Natural killer cell treated with Interleukin-12 subunit alpha and Interleukin-12 subunit beta and Interleukin-15 and Interleukin-18, amount 100 ng/mL, for 72 hours (primary cell): ENCODE measurements around the gene VIP. TPM values are rescaled to one million over a fixed set of nuclear protein-coding genes. Genes with fewer than 3 reads are reported as not detected.

Experiments used
- ATAC-seq, 2 donors: fragments of 150-1000 bp; cut with Tn5 transposase in 1 of 2; sonication (Bioruptor Pico), chemical (Tn5 transposase) in 1 of 2; 2 replicates each; pipeline ENCODE4 v1.10.0; 2021
- DNase-seq: peaks from one replicate; pipeline ENCODE4 v3.0.0; 2022; ENCODE audit warnings: low spot score
- H3K27ac Mint-ChIP-seq, 2 donors: 1 replicate in 1 of 2; 2 replicates in 1 of 2; pipeline ENCODE4 v1.8.0; 2022; ENCODE audit warnings: mixed read lengths in 2 of 2, mild to moderate bottlenecking in 1 of 2, moderate library complexity in 1 of 2
- H3K27me3 Mint-ChIP-seq, 2 donors: 1 replicate in 1 of 2; 2 replicates in 1 of 2; pipeline ENCODE4 v1.8.0; 2022; ENCODE audit warnings: mixed read lengths in 2 of 2
- H3K36me3 Mint-ChIP-seq: one replicate; pipeline ENCODE4 v1.8.0; 2022; ENCODE audit warnings: mixed read lengths
- H3K4me1 Mint-ChIP-seq, 2 donors: 1 replicate in 1 of 2; 2 replicates in 1 of 2; pipeline ENCODE4 v1.8.0; 2022; ENCODE audit warnings: low read depth in 2 of 2, mixed read lengths in 2 of 2, mild to moderate bottlenecking in 1 of 2
- H3K4me3 Mint-ChIP-seq: one replicate; pipeline ENCODE4 v1.8.0; 2022; ENCODE audit warnings: mixed read lengths
- H3K9me3 Mint-ChIP-seq: 2 replicates; pipeline ENCODE4 v1.8.0; 2022; ENCODE audit warnings: mixed read lengths
- total RNA-seq, 2 donors: library from RNA; stranded (reverse); gene quantifications; one replicate each; pipeline ENCODE4 v1.2.3, GENCODE V29; 2022

The VIP gene
- total RNA-seq, 2 donors from 2014 or later = not detected

DNA sequence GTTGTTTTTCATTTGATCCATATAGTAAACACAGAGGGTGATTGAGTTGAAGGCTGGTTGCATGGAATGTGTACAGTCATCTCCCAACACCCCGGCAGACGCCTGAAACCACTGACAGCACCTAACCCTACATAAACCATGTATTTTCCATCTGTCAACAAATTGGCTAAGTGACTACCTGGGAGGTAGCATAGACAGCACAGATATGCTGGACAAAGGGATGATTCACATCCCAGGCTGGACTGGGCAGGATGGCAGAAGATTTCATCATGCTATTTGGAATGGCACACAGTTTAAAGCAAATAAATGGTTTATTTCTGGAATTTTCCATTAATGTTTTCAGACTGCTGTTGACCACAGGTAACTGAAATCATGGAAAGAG lies 4.4 kb upstream of the VIP start:
- peaks cover 12 to 20% of the 10 kb centered on the region in 2 donors for H3K27me3 Mint-ChIP-seq
- no peaks in the 10 kb centered on the region for H3K36me3 Mint-ChIP-seq
- peaks cover 0 to 3% of the 10 kb centered on the region in 2 donors for H3K4me1 Mint-ChIP-seq
- no peak overlapping the region for H3K27ac Mint-ChIP-seq
- no peaks in the 10 kb centered on the region for H3K9me3 Mint-ChIP-seq
- no peak for ATAC-seq
- DNase-seq = no peak
- no peak overlapping the region for H3K4me3 Mint-ChIP-seq

DNA sequence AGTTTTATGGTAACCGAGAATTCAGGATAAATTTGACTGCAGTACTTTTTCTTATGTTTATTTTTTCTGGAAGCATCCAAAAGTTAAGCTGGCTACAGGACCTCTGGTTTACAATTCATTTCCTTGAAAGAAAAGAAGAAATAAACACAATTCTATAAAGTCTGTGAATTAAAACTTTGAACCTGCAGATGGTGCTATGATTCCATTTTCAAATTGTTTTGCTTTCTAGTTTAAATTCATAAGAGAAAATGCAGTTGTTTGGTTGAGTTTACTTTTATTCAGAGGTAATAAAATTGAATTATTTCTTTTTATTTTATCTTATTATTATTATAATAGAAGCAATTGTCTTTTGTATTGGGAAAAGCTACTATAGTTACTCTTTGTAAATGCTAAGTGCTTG lies 1.8 kb upstream of the VIP start:
- H3K27me3 Mint-ChIP-seq = peaks cover 6 to 18% of the 10 kb centered on the region in 2 donors
- no peaks in the 10 kb centered on the region for H3K9me3 Mint-ChIP-seq
- DNase-seq = no peak
- H3K4me1 Mint-ChIP-seq = no peaks in the 10 kb centered on the region
- no peak overlapping the region for H3K4me3 Mint-ChIP-seq
- H3K27ac Mint-ChIP-seq = no peak overlapping the region
- H3K36me3 Mint-ChIP-seq = no peaks in the 10 kb centered on the region
- no peak for ATAC-seq

- peaks cover 8 to 18% of the 10 kb centered on the region in 2 donors for H3K27me3 Mint-ChIP-seq
- no peaks in the 10 kb centered on the region for H3K9me3 Mint-ChIP-seq
- no peaks in the 10 kb centered on the region for H3K36me3 Mint-ChIP-seq
- DNase-seq (no peak), ATAC-seq (no peak)
- H3K4me1 Mint-ChIP-seq = no peaks in the 10 kb centered on the region
- no peak overlapping the region for H3K27ac Mint-ChIP-seq
- H3K4me3 Mint-ChIP-seq = no peak overlapping the region
Measured at GRCh38 chr6:152749336-152749735, 1.3 kb upstream of the VIP start.

- no peaks in the 10 kb centered on the region for H3K36me3 Mint-ChIP-seq
- H3K27me3 Mint-ChIP-seq = peaks cover 9 to 14% of the 10 kb centered on the region in 2 donors
- no peak for ATAC-seq
- no peaks in the 10 kb centered on the region for H3K4me1 Mint-ChIP-seq
- H3K4me3 Mint-ChIP-seq = no peak overlapping the region
- no peak overlapping the region for H3K27ac Mint-ChIP-seq
- DNase-seq = no peak
- H3K9me3 Mint-ChIP-seq = no peaks in the 10 kb centered on the region
Measured at GRCh38 chr6:152765331-152765730, 14.7 kb downstream of the VIP start.

GRCh38 chr6:152769159-152769558 lies 18.6 kb downstream of the VIP start:
- DNase-seq (no peak), ATAC-seq (no peak)
- Mint-ChIP-seq H3K27ac (no peak overlapping the region), H3K36me3 (no peaks in the 10 kb centered on the region), H3K4me3 (no peak overlapping the region), H3K9me3 (no peaks in the 10 kb centered on the region), H3K4me1 (no peaks in the 10 kb centered on the region), H3K27me3 (peaks cover 12 to 18% of the 10 kb centered on the region in 2 donors)

- no peaks in the 10 kb centered on the region for H3K9me3 Mint-ChIP-seq
- no peak overlapping the region for H3K27ac Mint-ChIP-seq
- H3K4me3 Mint-ChIP-seq = no peak overlapping the region
- ATAC-seq (no peak), DNase-seq (no peak)
- H3K36me3 Mint-ChIP-seq = no peaks in the 10 kb centered on the region
- H3K4me1 Mint-ChIP-seq = no peaks in the 10 kb centered on the region
- peaks cover 15 to 22% of the 10 kb centered on the region in 2 donors for H3K27me3 Mint-ChIP-seq
Measured at GRCh38 chr6:152769993-152770392, 19.4 kb downstream of the VIP start.

DNA sequence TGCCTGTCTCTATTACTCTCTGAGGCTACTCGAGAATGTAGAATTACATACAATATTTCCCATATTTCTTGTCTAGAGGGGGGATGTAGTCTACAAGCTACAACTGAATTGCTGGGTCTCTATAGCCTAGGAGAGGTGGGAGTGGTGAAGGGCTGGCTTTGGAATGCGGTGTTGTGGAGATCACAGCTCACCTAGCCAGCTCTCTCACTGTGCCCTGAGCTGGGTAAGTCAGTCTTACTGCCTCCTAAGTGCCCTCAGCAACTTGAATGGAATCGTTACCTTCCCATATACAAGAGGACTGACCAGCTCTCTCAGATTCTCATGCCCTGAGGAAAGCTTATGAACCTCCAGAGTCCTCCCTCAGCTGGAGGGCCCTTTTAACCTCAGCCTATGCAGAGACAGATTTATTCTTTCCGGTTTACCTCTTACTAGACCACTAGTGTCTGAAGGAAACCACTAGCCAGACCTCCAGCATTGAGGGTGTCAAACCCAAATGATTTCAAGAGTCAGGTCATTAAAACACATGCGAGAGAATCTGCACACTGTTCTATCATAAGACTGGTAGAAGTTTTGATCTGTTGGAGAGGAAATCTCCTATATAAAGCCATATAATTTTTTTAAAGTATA lies 20.6 kb downstream of the VIP start:
- peaks cover 15 to 31% of the 10 kb centered on the region in 2 donors for H3K27me3 Mint-ChIP-seq
- peak in 1 of 2 donors; percentile 33 for ATAC-seq
- H3K36me3 Mint-ChIP-seq = no peaks in the 10 kb centered on the region
- DNase-seq = no peak
- no peak overlapping the region for H3K27ac Mint-ChIP-seq
- no peak overlapping the region for H3K4me3 Mint-ChIP-seq
- no peaks in the 10 kb centered on the region for H3K4me1 Mint-ChIP-seq
- H3K9me3 Mint-ChIP-seq = no peaks in the 10 kb centered on the region

- H3K27me3 Mint-ChIP-seq = peaks cover 19 to 30% of the 10 kb centered on the region in 2 donors
- H3K4me3 Mint-ChIP-seq = no peak overlapping the region
- no peaks in the 10 kb centered on the region for H3K9me3 Mint-ChIP-seq
- H3K4me1 Mint-ChIP-seq = no peaks in the 10 kb centered on the region
- ATAC-seq (no peak), DNase-seq (no peak)
- no peak overlapping the region for H3K27ac Mint-ChIP-seq
- no peaks in the 10 kb centered on the region for H3K36me3 Mint-ChIP-seq
Measured at GRCh38 chr6:152775428-152775827, 24.8 kb downstream of the VIP start.

DNA sequence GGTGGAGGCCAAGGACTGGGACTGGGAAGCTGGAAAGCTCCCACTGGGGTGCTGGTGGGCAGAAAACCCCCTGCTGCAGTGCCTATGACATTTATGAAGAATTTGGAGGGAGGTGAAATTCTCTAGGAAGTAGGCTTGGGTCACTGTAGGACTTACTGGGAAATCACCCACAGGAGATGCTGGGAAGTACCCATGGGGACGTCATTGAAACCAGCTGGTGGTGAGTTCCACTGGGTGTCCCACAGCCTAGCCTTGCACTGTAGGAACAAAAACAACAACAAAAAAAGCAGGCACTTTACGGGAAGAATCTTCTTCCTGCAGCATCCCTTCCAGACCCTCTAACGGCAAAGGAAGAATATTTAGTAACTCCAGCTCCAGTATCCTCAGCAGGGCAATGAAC lies 26.2 kb downstream of the VIP start:
- Mint-ChIP-seq H3K36me3 (no peaks in the 10 kb centered on the region), H3K9me3 (no peaks in the 10 kb centered on the region), H3K4me1 (no peaks in the 10 kb centered on the region), H3K4me3 (no peak overlapping the region), H3K27me3 (peaks cover 21 to 30% of the 10 kb centered on the region in 2 donors), H3K27ac (no peak overlapping the region)
- DNase-seq = no peak
- no peak for ATAC-seq

GRCh38 chr6:152783217-152783878 lies 32.8 kb downstream of the VIP start:
- Mint-ChIP-seq H3K27ac (no peak overlapping the region), H3K4me1 (no peaks in the 10 kb centered on the region), H3K36me3 (no peaks in the 10 kb centered on the region)

DNA sequence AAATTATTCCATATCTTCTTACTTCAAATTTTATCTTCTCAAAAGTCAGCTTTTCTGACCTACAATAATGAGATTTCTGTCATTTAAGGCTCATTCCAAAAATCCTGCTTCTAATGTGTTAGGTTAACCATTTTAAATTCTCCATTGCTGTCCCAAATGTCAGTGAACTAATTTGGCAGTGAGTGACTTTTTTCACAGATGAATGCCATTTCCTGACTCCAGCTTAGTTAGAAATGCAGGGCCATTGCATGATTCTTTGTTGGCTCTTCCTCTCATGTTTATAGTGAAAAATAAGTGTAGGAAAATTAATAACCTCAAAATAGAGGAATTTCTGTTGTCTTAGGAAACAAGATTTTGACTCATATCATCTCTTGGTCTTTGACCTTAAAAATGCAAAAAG lies 44.1 kb downstream of the VIP start:
- no peak overlapping the region for H3K4me3 Mint-ChIP-seq
- ATAC-seq (no peak), DNase-seq (no peak)
- H3K9me3 Mint-ChIP-seq = no peaks in the 10 kb centered on the region
- H3K27ac Mint-ChIP-seq = no peak overlapping the region
- H3K36me3 Mint-ChIP-seq = no peaks in the 10 kb centered on the region
- H3K27me3 Mint-ChIP-seq = peaks cover 11 to 18% of the 10 kb centered on the region in 2 donors
- no peaks in the 10 kb centered on the region for H3K4me1 Mint-ChIP-seq

More at GRCh38 chr6:152783217-152783878, 32.8 kb downstream of the VIP start:
- DNase-seq (no peak), ATAC-seq (no peak)
- peaks cover 7 to 26% of the 10 kb centered on the region in 2 donors for H3K27me3 Mint-ChIP-seq
- H3K4me3 Mint-ChIP-seq = no peak overlapping the region
- no peaks in the 10 kb centered on the region for H3K9me3 Mint-ChIP-seq

DNA sequence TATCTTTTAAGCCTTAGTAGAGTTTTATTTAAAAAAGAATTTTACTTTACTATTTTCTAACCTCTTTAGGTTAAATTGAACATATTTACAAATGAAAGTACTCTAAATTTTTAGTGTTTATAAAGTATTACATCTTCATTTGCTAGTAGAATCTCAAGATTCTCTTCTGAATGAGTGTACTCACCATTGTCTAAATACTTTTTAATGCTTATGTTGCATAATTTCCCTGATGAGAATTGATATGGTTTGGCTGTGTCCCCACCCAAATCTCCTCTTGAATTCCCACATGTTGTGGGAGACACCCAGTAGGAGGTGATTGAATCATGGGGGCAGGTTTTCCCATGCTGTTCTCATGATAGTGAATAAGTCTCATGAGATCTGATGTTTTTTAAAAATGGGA lies 53.6 kb downstream of the VIP start:
- no peak for DNase-seq
- H3K4me3 Mint-ChIP-seq = no peak overlapping the region
- no peaks in the 10 kb centered on the region for H3K36me3 Mint-ChIP-seq
- no peak overlapping the region for H3K27ac Mint-ChIP-seq
- no peaks in the 10 kb centered on the region for H3K4me1 Mint-ChIP-seq
- ATAC-seq = no peak
- H3K9me3 Mint-ChIP-seq = no peaks in the 10 kb centered on the region
- peaks cover 23 to 36% of the 10 kb centered on the region in 2 donors for H3K27me3 Mint-ChIP-seq
